ENCODE data around the gene ACSS3.

GRCh38 chr12:81088221-81088620, 10.3 kb downstream of the ACSS3 start:
- TF ChIP-seq CTCF (IDR thresholded peaks at IDR 0.05; ENCODE audit: low read depth, low read length, missing input control): no peak
- no peak for TF ChIP-seq ATF3 (IDR thresholded peaks at IDR 0.05)
- no peak for TF ChIP-seq ZBTB33 (IDR thresholded peaks at IDR 0.05)
- TF ChIP-seq RXRA (IDR thresholded peaks at IDR 0.05): no peak
- TF ChIP-seq SP1 (IDR thresholded peaks at IDR 0.05): no peak
- no peak for TF ChIP-seq MAX (IDR thresholded peaks at IDR 0.05)

All from liver (tissue), 3 donors.